HG02981 (cell line): Measurements from ENCODE around the gene NME7.
"Not testable (repeated sequence)": the region's sequence is repeated elsewhere in the genome, so short reads cannot be mapped to it uniquely, and the experiment has no call there.

Experiments
- ATAC-seq: cut with Tn5 transposase; IDR thresholded peaks from one replicate; pipeline ENCODE4 v1.9.1; 2021; ENCODE audit warnings: mild to moderate bottlenecking, moderate library complexity; ENCODE audit not compliant: unreplicated experiment

The NME7 gene

GRCh38 chr1:169240449-169241232 is 127.0 kb downstream of the NME7 start:
- no peak for ATAC-seq

GRCh38 chr1:169236880-169237279 is 130.7 kb downstream of the NME7 start:
- no peak for ATAC-seq

GRCh38 chr1:169236143-169236542 is 131.5 kb downstream of the NME7 start:
- no peak for ATAC-seq

- no peak for ATAC-seq
These were observed 132.0 kb downstream of the NME7 start for GRCh38 chr1:169235568-169235967.

- ATAC-seq, result no peak
These were observed 132.8 kb downstream of the NME7 start for GRCh38 chr1:169234780-169235179.

- no peak for ATAC-seq
These were observed 150.0 kb downstream of the NME7 start for GRCh38 chr1:169217636-169218035.

GRCh38 chr1:169214598-169214997 is 153.0 kb downstream of the NME7 start:
- no peak for ATAC-seq

GRCh38 chr1:169212088-169212487 is 155.5 kb downstream of the NME7 start:
- ATAC-seq, result no peak

GRCh38 chr1:169207797-169208520 is 159.6 kb downstream of the NME7 start:
- no peak for ATAC-seq

GRCh38 chr1:169204157-169204556 is 163.4 kb downstream of the NME7 start:
- no peak for ATAC-seq

- ATAC-seq, result no peak
These were observed 164.6 kb downstream of the NME7 start for GRCh38 chr1:169202791-169203665.

GRCh38 chr1:169201084-169201619 is 166.4 kb downstream of the NME7 start:
- no peak for ATAC-seq

GRCh38 chr1:169200319-169200718 is 167.3 kb downstream of the NME7 start:
- ATAC-seq, result no peak

- no peak for ATAC-seq
These were observed 171.0 kb downstream of the NME7 start for GRCh38 chr1:169196581-169196980.

- no peak for ATAC-seq
These were observed 171.4 kb downstream of the NME7 start for GRCh38 chr1:169196161-169196560.

GRCh38 chr1:169193191-169193850 is 174.3 kb downstream of the NME7 start:
- no peak for ATAC-seq

GRCh38 chr1:169186106-169186505 is 181.5 kb downstream of the NME7 start:
- ATAC-seq, result no peak

- ATAC-seq, result no peak
These were observed 182.8 kb downstream of the NME7 start for GRCh38 chr1:169184812-169185211.

- ATAC-seq, result no peak
These were observed 187.4 kb downstream of the NME7 start for GRCh38 chr1:169180174-169180573.

GRCh38 chr1:169179431-169179830 is 188.2 kb downstream of the NME7 start:
- not testable (repeated sequence) for ATAC-seq

- no peak for ATAC-seq
These were observed 192.1 kb downstream of the NME7 start for GRCh38 chr1:169175461-169175860.
